ENCODE results near the gene OTC. TPM values are rescaled to one million over a fixed set of nuclear protein-coding genes. Genes with fewer than 3 reads are reported as not detected.

Gene OTC
- polyA plus RNA-seq, 1 donor (not counting 4 experiments of a cell fraction or from before 2014, with no cell fraction given) = not detected

- Histone ChIP-seq H2AFZ (ENCODE audit: control insufficient read depth, low read length) (no peak overlapping the region), H3K4me2 (ENCODE audit: control insufficient read depth, extremely low read depth, insufficient read depth, low read depth, low read length) (no peak overlapping the region), H3K36me3 (ENCODE audit: control insufficient read depth in 2 of 2, extremely low read depth in 1 of 2, insufficient read depth in 2 of 2, low read length in 2 of 2) (no peaks in the 10 kb centered on the region), H3K9me3 (ENCODE audit: control insufficient read depth, low read depth, low read length) (no peaks in the 10 kb centered on the region), H4K20me1 (ENCODE audit: control insufficient read depth, extremely low read depth, insufficient read depth, low read length) (no peaks in the 10 kb centered on the region), H3K4me3 (ENCODE audit: control insufficient read depth in 2 of 3, extremely low read depth in 1 of 3, insufficient read depth in 2 of 3, low read depth in 1 of 3, low read length in 3 of 3) (no peak overlapping the region), H3K27ac (ENCODE audit: control insufficient read depth, insufficient read depth, low read length) (no peak overlapping the region), H3K9me1 (ENCODE audit: control insufficient read depth, extremely low read depth, insufficient read depth, low read length) (no peaks in the 10 kb centered on the region), H3K27me3 (ENCODE audit: control insufficient read depth, extremely low read depth, insufficient read depth, low read length) (no peaks in the 10 kb centered on the region), H3K9ac (ENCODE audit: control insufficient read depth, extremely low read depth, insufficient read depth, low read length) (no peak overlapping the region), H3K79me2 (ENCODE audit: control insufficient read depth, insufficient read depth, low read length) (no peaks in the 10 kb centered on the region), H3K4me1 (ENCODE audit: control insufficient read depth, extremely low read depth, insufficient read depth, low read length) (no peaks in the 10 kb centered on the region)
- FAIRE-seq (no peak), DNase-seq (ENCODE audit: low read depth, low spot score) (no peak)
- dilution Hi-C loops (cut with MboI; ENCODE audit: extremely low pct_ligation_motif_present, low sequenced_read_pairs) = no loop called here
- no peak for TF ChIP-seq EZH2 (IDR thresholded peaks at IDR 0.05; ENCODE audit: low read length)
- TF ChIP-seq CTCF (optimal IDR thresholded peaks at IDR 0.05 in 1 of 3, IDR thresholded peaks at IDR 0.05 in 1 of 3, conservative IDR thresholded peaks at IDR 0.05 in 1 of 3; ENCODE audit: extremely low read depth in 1 of 3, insufficient read depth in 2 of 3, low read length in 3 of 3) = no peak
Measured at GRCh38 chrX:38468563-38469157, 116.3 kb downstream of the OTC start.

Small RNAs within 50 kb of the gene (small RNA-seq; reads per million reads assigned to genes)
- gene RF00322 (ENCODE audit: insufficient read length in 3 of 3, low read depth in 3 of 3, low replicate concordance in 1 of 3) = 0 reads per million in 3 experiments

Other genes with a start within 250 kb of the OTC start
- 31.9 to 166 TPM (median 53.8 TPM) in 3 replicates for gene SRPX, start 131.7 kb upstream of the OTC start, polyA plus RNA-seq
- 1.1 to 2.4 TPM (median 1.6 TPM) in 3 replicates for gene RPGR, start 25.1 kb upstream of the OTC start, polyA plus RNA-seq
- 1.6 to 2.3 TPM (median 1.7 TPM) in 3 replicates for gene TSPAN7, start 208.9 kb downstream of the OTC start, polyA plus RNA-seq